GM19397 (cell line): ENCODE measurements around the gene SH3BP1.
"Not testable (repeated sequence)": the region's sequence is repeated elsewhere in the genome, so short reads cannot be mapped to it uniquely, and the experiment has no call there.

Source experiments
- ATAC-seq: cut with Tn5 transposase; IDR thresholded peaks from one replicate; pipeline ENCODE4 v1.9.1; 2021; ENCODE audit warnings: mild to moderate bottlenecking, moderate library complexity; ENCODE audit not compliant: unreplicated experiment

The SH3BP1 gene

DNA sequence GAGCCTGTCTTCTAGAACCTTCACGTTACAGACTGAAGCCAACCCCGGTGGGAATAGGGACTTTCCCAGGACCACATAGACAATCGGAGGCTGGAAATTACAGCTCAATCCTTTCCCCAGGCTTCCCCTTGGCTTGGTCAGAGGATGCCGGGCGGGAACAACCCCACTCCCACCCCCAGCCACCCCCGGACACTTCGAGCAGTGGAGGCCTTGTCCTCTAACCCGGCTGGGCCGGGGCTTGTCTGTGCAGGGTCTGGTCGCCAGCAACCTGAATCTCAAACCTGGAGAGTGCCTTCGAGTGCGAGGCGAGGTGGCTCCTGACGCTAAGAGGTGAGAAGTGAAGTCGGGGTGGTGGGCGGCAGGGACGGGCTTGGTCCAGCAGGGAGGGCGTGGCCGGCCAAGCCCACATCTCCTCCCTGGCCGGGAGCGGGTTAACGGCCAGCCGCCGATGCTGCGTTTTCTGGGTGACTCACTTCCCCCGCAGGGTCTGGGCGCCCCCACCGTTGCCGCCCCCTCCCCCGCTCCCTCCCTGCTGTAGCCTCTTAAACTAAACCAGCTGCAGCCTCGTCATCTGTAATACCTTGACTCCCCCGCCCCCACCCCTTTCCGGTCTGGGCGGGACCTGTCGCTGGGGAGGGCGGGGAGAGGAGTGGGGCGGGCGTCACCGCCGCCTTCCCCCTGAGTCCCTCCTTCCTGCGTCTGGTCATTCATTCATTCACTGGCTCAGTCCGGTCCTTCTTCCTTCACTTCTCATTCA, 37.4 kb downstream of the SH3BP1 start:
- ATAC-seq: peak; percentile 46

- ATAC-seq: peak; percentile 3
These were observed 38.1 kb downstream of the SH3BP1 start for GRCh38 chr22:37677493-37677974.

DNA sequence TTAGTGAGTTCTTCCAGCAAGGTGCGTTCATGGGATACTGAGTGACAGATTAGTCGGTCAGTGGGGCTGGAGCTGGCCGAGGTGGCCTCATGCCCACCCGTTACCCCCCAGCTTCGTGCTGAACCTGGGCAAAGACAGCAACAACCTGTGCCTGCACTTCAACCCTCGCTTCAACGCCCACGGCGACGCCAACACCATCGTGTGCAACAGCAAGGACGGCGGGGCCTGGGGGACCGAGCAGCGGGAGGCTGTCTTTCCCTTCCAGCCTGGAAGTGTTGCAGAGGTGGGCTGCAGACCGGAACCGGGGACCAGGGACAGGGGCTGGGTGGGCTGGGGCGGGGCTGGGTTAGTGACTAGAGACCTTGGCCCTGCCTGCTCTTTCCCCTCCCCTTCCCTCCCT, 38.9 kb downstream of the SH3BP1 start:
- ATAC-seq: no peak

DNA sequence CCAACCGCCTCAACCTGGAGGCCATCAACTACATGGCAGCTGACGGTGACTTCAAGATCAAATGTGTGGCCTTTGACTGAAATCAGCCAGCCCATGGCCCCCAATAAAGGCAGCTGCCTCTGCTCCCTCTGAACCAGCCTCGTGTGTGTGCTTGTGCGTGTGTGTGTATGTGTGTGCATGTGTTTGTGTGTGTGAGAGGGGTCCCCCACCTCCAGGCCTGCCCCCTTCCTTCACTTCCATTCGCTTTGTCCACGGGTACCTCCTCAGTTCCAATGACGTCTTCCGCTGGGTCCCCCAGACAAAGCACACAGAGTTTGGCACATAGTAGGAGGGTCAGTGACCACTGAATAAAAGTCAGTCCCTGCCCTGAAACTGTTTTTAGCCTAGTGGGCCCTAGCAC, 40.2 kb downstream of the SH3BP1 start:
- no peak for ATAC-seq

DNA sequence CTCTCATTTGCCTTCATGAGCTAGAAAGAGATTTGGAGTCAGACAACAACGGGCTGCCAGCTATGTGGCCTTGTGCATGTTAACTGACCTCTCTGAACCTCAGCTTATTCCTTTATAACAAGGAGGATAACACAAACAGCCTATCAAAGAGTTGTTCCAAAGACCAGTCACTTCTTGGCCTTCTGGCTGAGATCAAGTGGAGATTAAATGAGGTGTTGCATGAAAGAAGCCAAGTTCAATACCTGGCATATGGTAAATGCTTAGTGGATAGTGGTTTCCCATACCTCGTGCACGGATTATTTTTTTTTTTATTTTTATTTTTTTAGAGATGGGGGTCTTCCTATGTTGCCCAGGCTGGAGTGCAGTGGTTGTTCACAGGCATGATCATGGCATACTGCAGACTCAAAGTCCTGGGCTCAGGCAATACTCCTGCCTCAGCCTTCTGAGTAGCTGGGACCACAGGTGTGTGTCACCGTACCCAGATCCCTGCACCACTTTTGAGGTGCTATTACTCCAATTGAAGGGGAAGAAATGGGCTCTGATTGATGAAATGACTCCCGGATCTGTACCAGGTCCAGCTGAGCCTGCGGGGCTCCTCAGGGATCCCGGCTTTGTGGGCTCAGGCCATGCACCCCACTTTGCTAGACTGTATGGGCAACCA, 40.9 kb downstream of the SH3BP1 start:
- no peak for ATAC-seq

GRCh38 chr22:37681001-37681424, 41.5 kb downstream of the SH3BP1 start:
- ATAC-seq: no peak

GRCh38 chr22:37681556-37682049, 42.1 kb downstream of the SH3BP1 start:
- ATAC-seq: no peak

- ATAC-seq: no peak
These were observed 45.5 kb downstream of the SH3BP1 start for GRCh38 chr22:37684803-37685615.

- peak; percentile 80 for ATAC-seq
These were observed 46.8 kb downstream of the SH3BP1 start, which contains the start of gene NOL12 for GRCh38 chr22:37686002-37686982. Gene NOL12, plus strand, starts transcription at chr22:37686343. Its CDS starts 50 bp downstream, at chr22:37686393.

DNA sequence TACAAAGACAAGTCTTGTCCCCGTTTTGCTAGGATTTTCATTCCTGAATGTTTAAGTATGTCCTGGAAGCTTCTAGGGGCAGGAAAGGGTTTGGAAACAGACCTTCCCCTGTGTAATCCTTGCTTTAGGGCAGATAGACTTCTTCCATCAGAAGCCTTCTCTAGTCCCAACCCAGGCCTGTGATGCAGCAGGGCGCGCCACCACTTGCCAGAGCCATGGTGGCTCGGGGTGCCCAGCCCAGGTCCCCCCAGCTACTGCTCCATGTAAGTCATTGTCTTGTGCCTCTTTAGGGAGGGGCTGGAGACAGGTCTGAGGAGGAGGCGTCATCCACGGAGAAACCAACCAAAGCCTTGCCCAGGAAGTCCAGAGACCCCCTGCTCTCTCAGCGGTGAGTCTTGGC, 50.9 kb downstream of the SH3BP1 start:
- no peak for ATAC-seq

GRCh38 chr22:37690901-37691504, 51.5 kb downstream of the SH3BP1 start:
- ATAC-seq: no peak

- no peak for ATAC-seq
These were observed 53.3 kb downstream of the SH3BP1 start for GRCh38 chr22:37692627-37693285.

DNA sequence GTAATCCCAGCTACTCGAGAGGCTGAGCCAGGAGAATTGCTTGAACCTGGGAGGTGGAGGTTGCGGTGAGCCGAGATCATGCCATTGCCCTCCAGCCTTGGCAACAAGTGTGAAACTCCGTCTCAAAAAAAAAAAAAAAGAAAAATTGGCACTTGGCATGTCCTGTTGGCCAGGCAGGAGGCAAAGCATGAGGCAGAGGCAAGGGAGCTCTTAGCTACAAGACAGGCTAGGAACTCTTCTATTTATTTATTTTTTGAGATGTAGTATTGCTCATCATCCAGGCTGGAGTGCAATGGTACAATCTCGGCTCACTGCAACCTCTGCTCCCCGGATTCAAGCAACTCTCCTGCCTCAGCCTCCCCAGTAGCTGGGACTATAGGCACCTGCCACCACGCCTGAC, 54.7 kb downstream of the SH3BP1 start:
- ATAC-seq: not testable (repeated sequence)

- ATAC-seq: not testable (repeated sequence)
These were observed 56.8 kb downstream of the SH3BP1 start for GRCh38 chr22:37696260-37696656.

GRCh38 chr22:37696657-37697537, 57.4 kb downstream of the SH3BP1 start, which contains the start of gene TRIOBP:
Gene TRIOBP, plus strand, starts transcription at chr22:37697048. Its CDS starts 4,318 bp downstream, at chr22:37701366.
- peak; percentile 78 for ATAC-seq

GRCh38 chr22:37697538-37697835, 58.0 kb downstream of the SH3BP1 start:
- no peak for ATAC-seq

- ATAC-seq: no peak
These were observed 61.8 kb downstream of the SH3BP1 start for GRCh38 chr22:37701141-37701786.

DNA sequence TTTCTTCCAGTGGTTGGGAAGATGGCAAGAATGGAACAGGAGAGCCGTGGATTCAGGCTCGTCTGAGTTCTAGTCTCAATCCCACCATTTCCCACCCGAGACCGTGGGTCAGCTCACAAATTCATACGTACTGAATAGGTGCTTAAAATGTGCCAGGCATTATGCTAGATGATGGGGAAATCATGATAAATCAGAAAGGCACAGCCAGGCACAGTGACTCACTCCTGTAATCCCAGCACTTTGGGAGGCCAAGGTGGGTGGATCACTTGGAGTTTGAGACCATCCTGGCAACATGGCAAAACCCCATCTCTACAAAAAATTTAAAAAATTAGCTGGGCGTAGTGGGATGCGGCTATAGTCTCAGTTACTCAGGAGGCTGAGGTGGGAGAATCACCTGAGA, 64.4 kb downstream of the SH3BP1 start:
- ATAC-seq: no peak
